Astrocyte (in vitro differentiated cells and primary cell): ENCODE measurements around the gene FAM200C. TPM values are rescaled to one million over a fixed set of nuclear protein-coding genes. Genes with fewer than 3 reads are reported as not detected.

Experiments used
- DNase-seq: peaks from one replicate; pipeline ENCODE4 v3.0.0-alpha.2; 2010; ENCODE audit warnings: low read depth
- FAIRE-seq: peaks from 2 replicates; lab custom pipeline; 2011; peaks lifted over from hg19 to GRCh38; lab: Jason Lieb, UNC
- H2AFZ ChIP-seq: 2 replicates; pipeline ENCODE4 v1.6.0; 2012; ENCODE audit warnings: low read depth, low read length, inconsistent platforms
- H3K27ac ChIP-seq: 2 replicates; pipeline ENCODE4 v1.5.1; 2011; ENCODE audit warnings: low read depth, low read length, inconsistent platforms
- H3K27me3 ChIP-seq: 2 replicates; pipeline ENCODE4 v1.6.0; 2011; ENCODE audit warnings: low read length, inconsistent platforms; ENCODE audit not compliant: insufficient read depth
- H3K36me3 ChIP-seq: 2 replicates; pipeline ENCODE4 v1.5.1; 2011; ENCODE audit warnings: low read length, inconsistent platforms; ENCODE audit not compliant: insufficient read depth
- H3K4me1 ChIP-seq: 2 replicates; pipeline ENCODE4 v1.5.1; 2011; ENCODE audit warnings: low read length, inconsistent platforms; ENCODE audit not compliant: insufficient read depth
- H3K4me2 ChIP-seq: 2 replicates; pipeline ENCODE4 v1.6.0; 2012; ENCODE audit warnings: low read length, inconsistent platforms
- H3K4me3 ChIP-seq: 2 replicates; pipeline ENCODE4 v1.5.1; 2011; ENCODE audit warnings: low read depth, mild to moderate bottlenecking, low read length, inconsistent platforms; ENCODE audit not compliant: insufficient read depth
- H3K79me2 ChIP-seq: 2 replicates; pipeline ENCODE4 v1.6.0; 2012; ENCODE audit warnings: mild to moderate bottlenecking, low read length, inconsistent platforms; ENCODE audit not compliant: insufficient read depth
- H3K9ac ChIP-seq: 2 replicates; pipeline ENCODE4 v1.6.0; 2012; ENCODE audit warnings: mild to moderate bottlenecking, low read length, inconsistent platforms
- H3K9me3 ChIP-seq: 2 replicates; pipeline ENCODE4 v1.5.1; 2012; ENCODE audit warnings: low read depth, mild to moderate bottlenecking, low read length, inconsistent platforms; ENCODE audit not compliant: insufficient read depth
- H4K20me1 ChIP-seq: 2 replicates; pipeline ENCODE4 v1.6.0; 2012; ENCODE audit warnings: low read length, inconsistent platforms; ENCODE audit not compliant: insufficient read depth
- H3K27ac Mint-ChIP-seq: one replicate; pipeline ENCODE4 v1.8.0; 2021; ENCODE audit warnings: mild to moderate bottlenecking, mixed read lengths; ENCODE audit not compliant: unreplicated experiment
- H3K27me3 Mint-ChIP-seq: one replicate; pipeline ENCODE4 v1.8.0; 2021; ENCODE audit warnings: low read depth, mixed read lengths; ENCODE audit not compliant: unreplicated experiment
- H3K36me3 Mint-ChIP-seq: one replicate; pipeline ENCODE4 v1.8.0; 2021; ENCODE audit warnings: low read depth, mixed read lengths; ENCODE audit not compliant: unreplicated experiment
- H3K4me1 Mint-ChIP-seq: one replicate; pipeline ENCODE4 v1.8.0; 2021; ENCODE audit warnings: low read depth, mixed read lengths; ENCODE audit not compliant: unreplicated experiment
- H3K4me3 Mint-ChIP-seq: one replicate; pipeline ENCODE4 v1.8.0; 2021; ENCODE audit warnings: mild to moderate bottlenecking, moderate library complexity, mixed read lengths; ENCODE audit not compliant: unreplicated experiment
- H3K9me3 Mint-ChIP-seq: one replicate; pipeline ENCODE4 v1.8.0; 2021; ENCODE audit warnings: mild to moderate bottlenecking, mixed read lengths; ENCODE audit not compliant: unreplicated experiment
- EZH2 ChIP-seq: IDR thresholded peaks from 2 replicates; pipeline ENCODE4 v1.6.1; 2012; ENCODE audit warnings: mild to moderate bottlenecking, low read length, inconsistent platforms; ENCODE audit not compliant: insufficient read depth
- total RNA-seq: library from RNA; stranded (reverse); gene quantifications from 2 replicates; pipeline ENCODE4 v1.2.1, GENCODE V29; 2021
- TF ChIP-seq, protein P1 (sequence below): IDR thresholded peaks from 2 replicates; pipeline ENCODE4 v1.5.1; 2011; ENCODE audit warnings: low read depth, mild to moderate bottlenecking, inconsistent platforms, low read length, moderate library complexity; ENCODE audit not compliant: insufficient read depth

The FAM200C gene
- total RNA-seq, 1 donor from 2014 or later, result 1.7 TPM

GRCh38 chr5:160357394-160357793 lies 42.5 kb downstream of the FAM200C start:
- Mint-ChIP-seq H3K4me3 (no peak overlapping the region), H3K27ac (no peak overlapping the region), H3K36me3 (no peaks in the 10 kb centered on the region), H3K9me3 (no peaks in the 10 kb centered on the region), H3K4me1 (peaks cover 5% of the 10 kb centered on the region), H3K27me3 (peaks cover 19% of the 10 kb centered on the region)
- Histone ChIP-seq H3K9ac (no peak overlapping the region), H4K20me1 (no peaks in the 10 kb centered on the region), H3K79me2 (no peaks in the 10 kb centered on the region), H3K4me2 (no peak overlapping the region), H3K4me3 (no peak overlapping the region), H3K27me3 (no peaks in the 10 kb centered on the region), H3K27ac (no peak overlapping the region), H3K9me3 (no peaks in the 10 kb centered on the region), H3K36me3 (no peaks in the 10 kb centered on the region), H2AFZ (peak overlapping the region; percentile 47), H3K4me1 (no peaks in the 10 kb centered on the region)
- DNase-seq (no peak), FAIRE-seq (no peak)
- TF ChIP-seq, protein P1, sequence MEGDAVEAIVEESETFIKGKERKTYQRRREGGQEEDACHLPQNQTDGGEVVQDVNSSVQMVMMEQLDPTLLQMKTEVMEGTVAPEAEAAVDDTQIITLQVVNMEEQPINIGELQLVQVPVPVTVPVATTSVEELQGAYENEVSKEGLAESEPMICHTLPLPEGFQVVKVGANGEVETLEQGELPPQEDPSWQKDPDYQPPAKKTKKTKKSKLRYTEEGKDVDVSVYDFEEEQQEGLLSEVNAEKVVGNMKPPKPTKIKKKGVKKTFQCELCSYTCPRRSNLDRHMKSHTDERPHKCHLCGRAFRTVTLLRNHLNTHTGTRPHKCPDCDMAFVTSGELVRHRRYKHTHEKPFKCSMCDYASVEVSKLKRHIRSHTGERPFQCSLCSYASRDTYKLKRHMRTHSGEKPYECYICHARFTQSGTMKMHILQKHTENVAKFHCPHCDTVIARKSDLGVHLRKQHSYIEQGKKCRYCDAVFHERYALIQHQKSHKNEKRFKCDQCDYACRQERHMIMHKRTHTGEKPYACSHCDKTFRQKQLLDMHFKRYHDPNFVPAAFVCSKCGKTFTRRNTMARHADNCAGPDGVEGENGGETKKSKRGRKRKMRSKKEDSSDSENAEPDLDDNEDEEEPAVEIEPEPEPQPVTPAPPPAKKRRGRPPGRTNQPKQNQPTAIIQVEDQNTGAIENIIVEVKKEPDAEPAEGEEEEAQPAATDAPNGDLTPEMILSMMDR, result no peak
- no peak for TF ChIP-seq EZH2

DNA sequence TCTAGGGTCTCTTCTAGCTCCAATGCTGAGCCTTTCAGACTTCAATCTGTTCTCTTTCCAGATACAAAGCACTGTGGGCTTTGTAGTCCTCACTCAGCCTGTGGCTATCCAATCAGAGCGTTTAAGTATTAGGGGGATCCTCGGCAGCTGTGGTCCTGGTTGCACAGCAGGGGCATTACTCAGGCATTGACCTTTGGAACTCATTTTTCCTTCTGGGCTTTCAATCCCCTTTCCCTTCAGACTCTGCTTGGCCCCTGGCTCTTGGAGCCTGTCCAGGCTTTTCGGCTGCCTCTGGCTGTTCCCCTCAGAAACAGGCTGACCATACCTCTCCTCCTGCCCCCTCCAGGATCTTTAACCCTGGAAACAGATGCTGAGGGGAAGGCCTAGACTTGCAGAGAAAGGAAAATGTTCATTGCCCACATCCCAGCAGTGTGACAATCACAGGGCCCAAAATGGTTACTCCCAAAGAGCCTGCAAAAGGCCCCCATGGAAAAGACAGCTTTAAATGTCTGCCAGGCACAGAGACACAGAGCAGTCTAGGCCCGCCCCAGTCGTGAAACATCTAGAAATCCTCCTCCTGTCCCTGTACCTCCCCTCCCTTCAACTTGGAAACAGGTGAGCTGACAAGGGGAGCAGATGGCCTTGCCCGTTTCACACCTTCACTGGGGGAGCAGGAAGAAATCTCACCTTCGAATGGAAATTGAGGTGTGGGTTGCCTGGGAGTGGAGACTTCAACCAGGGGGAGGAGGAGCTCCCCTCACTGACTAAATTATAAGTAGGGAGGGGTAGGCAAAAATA lies 43.1 kb downstream of the FAM200C start:
- H2AFZ ChIP-seq, result no peak overlapping the region
- no peaks in the 10 kb centered on the region for H3K27me3 ChIP-seq
- no peaks in the 10 kb centered on the region for H3K79me2 ChIP-seq
- FAIRE-seq (no peak), DNase-seq (no peak)
- H3K27ac Mint-ChIP-seq, result no peak overlapping the region
- no peaks in the 10 kb centered on the region for H3K36me3 Mint-ChIP-seq
- no peaks in the 10 kb centered on the region for H4K20me1 ChIP-seq
- no peaks in the 10 kb centered on the region for H3K9me3 Mint-ChIP-seq
- no peak overlapping the region for H3K4me2 ChIP-seq
- H3K36me3 ChIP-seq, result no peaks in the 10 kb centered on the region
- TF ChIP-seq EZH2, result no peak
- TF ChIP-seq, protein P1, result no peak
- H3K4me3 ChIP-seq, result no peak overlapping the region
- peaks cover 5% of the 10 kb centered on the region for H3K4me1 Mint-ChIP-seq
- H3K9ac ChIP-seq, result no peak overlapping the region
- H3K9me3 ChIP-seq, result no peaks in the 10 kb centered on the region
- peaks cover 19% of the 10 kb centered on the region for H3K27me3 Mint-ChIP-seq
- no peak overlapping the region for H3K27ac ChIP-seq
- H3K4me3 Mint-ChIP-seq, result no peak overlapping the region
- no peaks in the 10 kb centered on the region for H3K4me1 ChIP-seq

GRCh38 chr5:160354666-160355065 lies 45.2 kb downstream of the FAM200C start:
- Histone ChIP-seq H3K4me1 (no peaks in the 10 kb centered on the region), H3K4me3 (no peak overlapping the region), H3K36me3 (no peaks in the 10 kb centered on the region), H3K4me2 (no peak overlapping the region), H3K79me2 (no peaks in the 10 kb centered on the region), H3K9me3 (no peaks in the 10 kb centered on the region), H3K9ac (no peak overlapping the region), H2AFZ (no peak overlapping the region), H4K20me1 (no peaks in the 10 kb centered on the region), H3K27ac (no peak overlapping the region), H3K27me3 (no peaks in the 10 kb centered on the region)
- H3K27me3 Mint-ChIP-seq, result peaks cover 14% of the 10 kb centered on the region
- TF ChIP-seq, protein P1, result no peak
- TF ChIP-seq EZH2, result no peak
- H3K9me3 Mint-ChIP-seq, result no peaks in the 10 kb centered on the region
- H3K36me3 Mint-ChIP-seq, result no peaks in the 10 kb centered on the region
- FAIRE-seq (no peak), DNase-seq (no peak)
- H3K4me3 Mint-ChIP-seq, result no peak overlapping the region
- no peak overlapping the region for H3K27ac Mint-ChIP-seq
- H3K4me1 Mint-ChIP-seq, result no peaks in the 10 kb centered on the region
